ENCODE data around the gene ZNF212. TPM values are rescaled to one million over a fixed set of nuclear protein-coding genes. Genes with fewer than 3 reads are reported as not detected.

The ZNF212 gene
- total RNA-seq, 4 donors from 2014 or later = 3.7 to 7.5 (median 4.7) TPM

DNA sequence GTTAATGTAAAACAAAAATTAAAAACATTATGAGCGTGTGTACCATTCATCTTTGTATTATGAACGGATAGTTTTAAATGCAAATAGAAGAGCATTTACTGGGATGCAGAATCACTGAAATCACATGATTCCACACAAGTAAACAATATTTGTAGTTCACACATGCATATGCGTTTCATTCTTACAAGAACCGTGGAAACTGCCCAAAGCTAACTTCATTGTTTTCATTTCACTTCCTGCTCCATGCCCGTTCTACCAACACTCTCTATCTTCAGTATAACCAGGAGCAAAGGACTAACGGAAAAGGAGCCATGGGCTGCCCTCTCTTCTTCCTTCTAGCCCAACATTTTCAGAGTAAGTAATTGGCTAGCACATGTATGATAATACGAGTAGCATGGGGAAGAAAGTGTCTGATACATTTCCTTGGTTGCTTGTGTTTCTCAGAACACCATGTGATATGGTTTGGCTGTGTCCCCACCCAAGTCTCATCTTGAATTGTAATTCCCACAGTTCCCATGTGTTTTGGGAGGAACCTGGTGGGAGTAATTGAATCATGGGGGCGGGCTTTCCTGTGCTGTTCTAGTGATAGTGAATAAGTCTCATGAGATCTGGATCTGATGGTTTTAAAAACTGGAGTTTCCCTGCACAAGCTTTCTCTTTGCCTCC, 61.3 kb downstream of the ZNF212 start:
- Histone ChIP-seq H3K36me3 (no peaks in the 10 kb centered on the region), H3K27ac (no peak overlapping the region), H3K4me3 (no peak overlapping the region), H3K9me3 (no peaks in the 10 kb centered on the region), H3K4me1 (no peaks in the 10 kb centered on the region), H3K27me3 (no peaks in the 10 kb centered on the region)
- ATAC-seq (no peak), DNase-seq (no peak)
- in situ Hi-C loops (cut with MboI; ENCODE audit: low sequenced_read_pairs in 4 of 4) = no loop called here
- intact Hi-C loops (cut with DNase I; ENCODE audit: low total_unique reads) = no loop called here
- TF ChIP-seq POLR2A (IDR thresholded peaks at IDR 0.05) = no peak
- TF ChIP-seq, protein P1, sequence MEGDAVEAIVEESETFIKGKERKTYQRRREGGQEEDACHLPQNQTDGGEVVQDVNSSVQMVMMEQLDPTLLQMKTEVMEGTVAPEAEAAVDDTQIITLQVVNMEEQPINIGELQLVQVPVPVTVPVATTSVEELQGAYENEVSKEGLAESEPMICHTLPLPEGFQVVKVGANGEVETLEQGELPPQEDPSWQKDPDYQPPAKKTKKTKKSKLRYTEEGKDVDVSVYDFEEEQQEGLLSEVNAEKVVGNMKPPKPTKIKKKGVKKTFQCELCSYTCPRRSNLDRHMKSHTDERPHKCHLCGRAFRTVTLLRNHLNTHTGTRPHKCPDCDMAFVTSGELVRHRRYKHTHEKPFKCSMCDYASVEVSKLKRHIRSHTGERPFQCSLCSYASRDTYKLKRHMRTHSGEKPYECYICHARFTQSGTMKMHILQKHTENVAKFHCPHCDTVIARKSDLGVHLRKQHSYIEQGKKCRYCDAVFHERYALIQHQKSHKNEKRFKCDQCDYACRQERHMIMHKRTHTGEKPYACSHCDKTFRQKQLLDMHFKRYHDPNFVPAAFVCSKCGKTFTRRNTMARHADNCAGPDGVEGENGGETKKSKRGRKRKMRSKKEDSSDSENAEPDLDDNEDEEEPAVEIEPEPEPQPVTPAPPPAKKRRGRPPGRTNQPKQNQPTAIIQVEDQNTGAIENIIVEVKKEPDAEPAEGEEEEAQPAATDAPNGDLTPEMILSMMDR (IDR thresholded peaks at IDR 0.05 in 4 of 5, conservative IDR thresholded peaks at IDR 0.05 in 1 of 5) = no peak

DNA sequence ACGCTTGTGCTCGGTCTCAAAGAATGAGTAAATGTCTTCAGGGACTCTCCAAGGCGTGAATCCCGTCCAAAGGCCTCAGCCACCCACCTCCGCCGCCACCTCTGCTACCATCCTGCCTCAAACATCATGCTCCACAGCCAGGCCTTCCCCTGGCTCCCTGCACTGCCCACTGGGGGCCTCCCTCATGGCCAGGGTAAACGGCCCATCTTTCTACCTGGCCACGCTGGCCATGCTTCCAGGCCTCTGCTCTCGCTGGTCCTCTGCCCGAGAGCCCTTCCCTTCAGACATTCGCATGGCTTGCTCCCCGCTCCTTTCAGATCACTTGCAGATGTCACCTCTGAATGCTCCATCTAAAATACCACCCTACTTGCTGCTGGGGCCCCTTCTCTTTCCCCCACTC, 62.8 kb downstream of the ZNF212 start:
- intact Hi-C loops (cut with DNase I; ENCODE audit: low total_unique reads) (no loop called here), in situ Hi-C loops (cut with MboI; ENCODE audit: low sequenced_read_pairs in 4 of 4) (no loop called here)
- Histone ChIP-seq H3K27me3 (no peaks in the 10 kb centered on the region), H3K4me3 (no peak overlapping the region), H3K9me3 (no peaks in the 10 kb centered on the region), H3K36me3 (no peaks in the 10 kb centered on the region), H3K4me1 (no peaks in the 10 kb centered on the region), H3K27ac (no peak overlapping the region)
- DNase-seq (no peak), ATAC-seq (no peak)
- TF ChIP-seq, protein P1 (IDR thresholded peaks at IDR 0.05 in 4 of 5, conservative IDR thresholded peaks at IDR 0.05 in 1 of 5) = no peak
- TF ChIP-seq POLR2A (IDR thresholded peaks at IDR 0.05) = no peak

- Histone ChIP-seq H3K4me3 (no peak overlapping the region), H3K36me3 (no peaks in the 10 kb centered on the region), H3K27ac (no peak overlapping the region), H3K4me1 (no peaks in the 10 kb centered on the region), H3K27me3 (no peaks in the 10 kb centered on the region), H3K9me3 (no peaks in the 10 kb centered on the region)
- intact Hi-C loops (cut with DNase I; ENCODE audit: low total_unique reads) (no loop called here), in situ Hi-C loops (cut with MboI; ENCODE audit: low sequenced_read_pairs in 4 of 4) (no loop called here)
- DNase-seq = no peak
- ATAC-seq = no peak
- TF ChIP-seq, protein P1 (IDR thresholded peaks at IDR 0.05 in 4 of 5, conservative IDR thresholded peaks at IDR 0.05 in 1 of 5) = no peak
- no peak for TF ChIP-seq POLR2A (IDR thresholded peaks at IDR 0.05)
Measured at GRCh38 chr7:149302865-149303264, 63.4 kb downstream of the ZNF212 start.

- H3K4me1 ChIP-seq = no peaks in the 10 kb centered on the region
- DNase-seq (no peak), ATAC-seq (no peak)
- no peak overlapping the region for H3K27ac ChIP-seq
- intact Hi-C loops (cut with DNase I; ENCODE audit: low total_unique reads) (no loop called here), in situ Hi-C loops (cut with MboI; ENCODE audit: low sequenced_read_pairs in 4 of 4) (no loop called here)
- H3K36me3 ChIP-seq = no peaks in the 10 kb centered on the region
- no peaks in the 10 kb centered on the region for H3K27me3 ChIP-seq
- no peaks in the 10 kb centered on the region for H3K9me3 ChIP-seq
- H3K4me3 ChIP-seq = no peak overlapping the region
- TF ChIP-seq, protein P1 (IDR thresholded peaks at IDR 0.05 in 4 of 5, conservative IDR thresholded peaks at IDR 0.05 in 1 of 5) = no peak
- TF ChIP-seq POLR2A (IDR thresholded peaks at IDR 0.05) = no peak
Measured at GRCh38 chr7:149304006-149304405, 64.6 kb downstream of the ZNF212 start.

Other genes with a start within 250 kb of the ZNF212 start
- gene PDIA4, start 211.1 kb upstream of the ZNF212 start, total RNA-seq = 10 to 100 TPM; 10.8 to 19.6 (median 14.2) TPM
- gene ZNF786, start 148.9 kb upstream of the ZNF212 start, total RNA-seq = 1 to 10 TPM; 1.9 to 6.1 (median 2.7) TPM
- gene ZNF425, start 113.3 kb upstream of the ZNF212 start, total RNA-seq = 1 to 10 TPM; 1.2 to 3.2 (median 1.5) TPM
- gene ZNF398, start 92.2 kb upstream of the ZNF212 start, total RNA-seq = 10 to 100 TPM; 12.8 to 19.9 (median 15.0) TPM
- 10 to 100 TPM; 16.8 to 24.1 (median 23.0) TPM for gene ZNF282, start 44.1 kb upstream of the ZNF212 start, total RNA-seq
- gene ZNF783, start 22.5 kb downstream of the ZNF212 start, total RNA-seq = 1 to 10 TPM; 3.4 to 7.1 (median 5.5) TPM
- gene ZNF777, start 221.4 kb downstream of the ZNF212 start, total RNA-seq = 10 to 100 TPM in 3 of 4 donors, 1 to 10 TPM in 1; 7.6 to 17.6 (median 15.1) TPM

All from gastrocnemius medialis (tissue), 4 donors.